NCI-H774 (cell line): Measurements from ENCODE around the gene TP53I11.

Experiments used
- DNase-seq: peaks from one replicate; lab custom pipeline; 2025; lab: John Stamatoyannopoulos, UW

The TP53I11 gene, protein sequence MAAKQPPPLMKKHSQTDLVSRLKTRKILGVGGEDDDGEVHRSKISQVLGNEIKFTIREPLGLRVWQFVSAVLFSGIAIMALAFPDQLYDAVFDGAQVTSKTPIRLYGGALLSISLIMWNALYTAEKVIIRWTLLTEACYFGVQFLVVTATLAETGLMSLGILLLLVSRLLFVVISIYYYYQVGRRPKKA

DNA sequence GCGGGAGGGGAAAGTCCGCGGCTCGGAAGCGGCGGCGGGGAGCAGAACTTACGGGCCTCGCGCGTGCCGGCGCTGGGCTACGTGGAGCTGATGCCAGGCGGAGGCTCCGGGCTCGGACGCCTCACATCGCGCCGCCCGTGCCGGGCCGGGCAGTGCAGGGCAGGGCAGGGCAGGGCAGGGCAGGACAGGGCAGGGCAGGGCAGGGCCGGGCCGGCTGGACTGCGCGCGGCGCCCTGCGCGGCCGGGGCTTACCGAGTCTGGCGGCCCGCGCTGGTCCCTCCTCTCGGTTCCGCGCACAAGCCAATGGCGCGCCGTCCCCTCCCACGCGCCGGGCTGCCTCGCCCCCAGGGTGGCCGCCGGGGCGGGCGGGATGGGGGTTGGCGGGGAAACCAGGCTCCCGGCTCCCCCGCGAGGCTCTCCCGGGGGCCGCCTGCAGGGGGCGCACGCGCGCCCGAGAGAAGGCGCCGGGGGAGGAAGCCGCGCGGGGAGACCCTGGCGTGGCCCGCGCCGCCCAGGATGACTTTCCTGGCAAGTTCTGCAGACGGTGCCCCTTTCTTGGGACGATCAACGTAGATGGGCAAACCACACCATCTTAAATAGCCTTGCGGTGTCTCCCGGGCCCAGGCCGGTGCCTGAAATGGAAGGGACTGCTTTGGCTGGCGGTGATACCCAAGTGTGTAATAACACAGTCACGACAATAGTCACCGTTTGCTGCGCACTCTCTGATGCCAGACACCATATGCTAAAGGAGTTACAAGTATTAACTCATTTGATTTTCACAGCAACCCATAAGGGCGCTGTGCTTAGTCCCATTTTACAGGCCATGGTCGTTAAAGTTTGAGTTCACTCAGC is at the start of gene TP53I11:
Gene TP53I11, minus strand, starts transcription at position 259 of the 852 bp plus-strand sequence. CDS start 12,548 bp downstream, outside the sequence.
- peak; percentile 78 for DNase-seq

GRCh38 chr11:44999068-44999467 is 48.4 kb upstream of the TP53I11 start:
- DNase-seq: no peak

GRCh38 chr11:44998051-44998450 is 47.4 kb upstream of the TP53I11 start:
- no peak for DNase-seq

- no peak for DNase-seq
These were observed 46.9 kb upstream of the TP53I11 start for GRCh38 chr11:44997566-44997965.

DNA sequence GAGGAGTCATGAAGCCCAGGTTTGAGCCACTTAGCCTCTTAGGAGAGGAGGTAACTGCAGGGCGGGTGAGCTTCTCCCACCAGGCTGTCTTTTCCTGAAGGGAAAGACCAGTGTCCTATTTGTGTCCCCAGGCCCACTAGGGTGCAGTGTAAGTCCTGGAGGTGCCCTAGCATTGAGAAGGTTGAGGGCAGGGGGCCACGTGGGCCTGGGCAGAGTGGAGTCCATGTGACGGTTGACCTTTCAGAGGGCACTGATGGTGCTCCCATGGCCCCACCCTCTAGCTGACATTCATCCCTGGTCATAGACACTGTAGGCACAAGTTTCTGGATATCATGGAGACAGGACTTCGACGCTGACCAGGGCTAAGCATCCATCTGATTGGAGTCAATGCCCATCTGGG is 44.1 kb upstream of the TP53I11 start:
- no peak for DNase-seq

GRCh38 chr11:44993971-44994704 is 43.5 kb upstream of the TP53I11 start:
- no peak for DNase-seq

- peak; percentile 2 for DNase-seq
These were observed 42.1 kb upstream of the TP53I11 start for GRCh38 chr11:44992774-44993173.

DNA sequence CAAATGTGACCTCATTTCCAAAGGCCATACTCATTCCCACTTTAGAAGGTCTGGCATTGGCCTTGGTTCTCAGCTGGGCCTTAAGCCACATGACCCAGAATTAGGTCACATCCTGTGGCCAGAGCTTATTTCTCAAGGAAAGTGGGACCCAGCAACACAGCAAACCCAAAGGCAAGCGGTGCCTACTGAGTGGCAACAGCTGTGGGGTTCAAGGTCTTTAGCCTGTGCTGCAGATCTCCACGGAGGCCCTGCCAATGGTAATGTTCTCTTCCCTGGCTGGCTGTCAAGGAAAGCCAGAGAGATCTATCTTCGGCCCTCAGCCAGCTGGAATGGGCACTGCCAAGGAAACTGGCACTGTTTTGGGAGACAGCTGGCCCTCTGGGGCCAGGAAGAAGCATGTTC is 41.5 kb upstream of the TP53I11 start:
- no peak for DNase-seq

GRCh38 chr11:44990665-44991064 is 40.0 kb upstream of the TP53I11 start:
- DNase-seq: no peak

DNA sequence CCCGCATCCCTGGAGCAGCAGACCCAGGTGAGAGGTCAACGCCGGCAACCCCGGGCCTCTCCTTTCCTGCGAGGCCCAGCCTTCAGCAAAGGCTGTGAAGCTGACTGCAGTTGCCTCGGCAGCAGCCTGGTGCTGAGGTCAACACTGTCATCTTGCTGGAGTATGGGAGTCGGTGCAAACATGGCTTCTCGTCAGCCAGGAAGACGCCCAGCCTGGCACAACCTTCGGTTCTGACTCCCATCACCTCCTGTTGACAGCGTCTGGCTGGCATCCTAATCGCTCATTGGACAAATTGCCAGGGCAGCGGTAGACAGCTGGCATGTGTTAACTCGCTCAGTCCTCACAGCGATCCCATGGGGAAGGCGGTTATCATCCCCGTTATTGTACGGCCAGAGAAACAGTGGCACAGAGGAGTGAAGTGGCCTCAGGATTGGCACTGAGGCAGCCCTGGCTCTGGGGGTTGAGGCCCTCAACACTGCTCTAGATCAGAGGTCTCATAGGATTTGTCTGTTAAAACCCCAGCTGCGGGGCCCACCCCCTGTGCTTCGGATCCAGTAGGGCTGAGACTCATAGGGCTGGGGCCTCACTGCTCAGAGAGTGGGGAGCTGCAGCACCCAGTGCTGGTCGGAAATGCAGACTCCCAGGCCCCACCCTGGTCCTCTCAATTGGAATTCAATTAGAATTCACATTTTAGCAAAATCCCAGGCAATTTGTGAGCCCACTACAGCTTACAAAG is 39.3 kb upstream of the TP53I11 start:
- DNase-seq: no peak

GRCh38 chr11:44988981-44989635 is 38.4 kb upstream of the TP53I11 start:
- DNase-seq: no peak

DNA sequence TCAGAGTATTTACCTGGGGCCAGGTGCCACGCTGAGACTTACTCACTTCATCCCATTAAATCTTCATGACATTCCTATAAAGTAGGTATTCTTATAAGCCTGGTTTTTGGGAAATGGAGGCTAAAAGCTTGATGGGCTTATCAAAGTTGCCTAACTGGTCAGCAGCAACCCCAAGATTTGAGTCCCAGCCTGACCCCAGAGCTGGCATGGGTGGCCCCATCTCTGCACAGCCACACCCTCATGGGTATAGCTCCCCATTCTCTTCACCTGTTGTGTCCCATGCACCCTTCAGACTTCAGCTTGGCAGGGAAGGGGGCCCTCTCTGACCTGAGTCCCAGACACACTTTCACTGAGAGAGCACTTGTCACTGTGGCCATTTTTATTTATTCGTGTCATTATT is 37.4 kb upstream of the TP53I11 start:
- DNase-seq: no peak

GRCh38 chr11:44987506-44987905 is 36.8 kb upstream of the TP53I11 start:
- DNase-seq: no peak

- no peak for DNase-seq
These were observed 35.6 kb upstream of the TP53I11 start for GRCh38 chr11:44986315-44986714.

DNA sequence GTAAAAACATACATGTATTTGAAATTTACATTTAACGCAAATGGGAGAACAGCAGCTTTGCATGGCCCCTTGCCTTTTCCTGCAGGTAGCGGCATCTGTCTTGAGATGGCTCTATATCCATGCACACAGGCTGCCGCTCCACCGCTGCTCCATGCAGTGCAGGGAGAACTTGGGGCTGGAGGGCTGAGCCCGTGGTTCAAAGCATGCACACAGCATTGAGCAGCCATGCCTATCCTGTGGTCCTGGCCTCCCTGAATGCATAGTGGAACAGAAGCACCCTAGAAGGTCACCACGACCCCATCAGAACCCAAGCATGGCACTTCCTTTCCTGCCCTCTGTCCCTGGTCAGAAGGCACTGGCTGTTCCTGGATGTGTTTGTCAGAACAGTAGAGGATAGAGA is 35.0 kb upstream of the TP53I11 start:
- DNase-seq: no peak

- no peak for DNase-seq
These were observed 33.1 kb upstream of the TP53I11 start for GRCh38 chr11:44983786-44984185.

DNA sequence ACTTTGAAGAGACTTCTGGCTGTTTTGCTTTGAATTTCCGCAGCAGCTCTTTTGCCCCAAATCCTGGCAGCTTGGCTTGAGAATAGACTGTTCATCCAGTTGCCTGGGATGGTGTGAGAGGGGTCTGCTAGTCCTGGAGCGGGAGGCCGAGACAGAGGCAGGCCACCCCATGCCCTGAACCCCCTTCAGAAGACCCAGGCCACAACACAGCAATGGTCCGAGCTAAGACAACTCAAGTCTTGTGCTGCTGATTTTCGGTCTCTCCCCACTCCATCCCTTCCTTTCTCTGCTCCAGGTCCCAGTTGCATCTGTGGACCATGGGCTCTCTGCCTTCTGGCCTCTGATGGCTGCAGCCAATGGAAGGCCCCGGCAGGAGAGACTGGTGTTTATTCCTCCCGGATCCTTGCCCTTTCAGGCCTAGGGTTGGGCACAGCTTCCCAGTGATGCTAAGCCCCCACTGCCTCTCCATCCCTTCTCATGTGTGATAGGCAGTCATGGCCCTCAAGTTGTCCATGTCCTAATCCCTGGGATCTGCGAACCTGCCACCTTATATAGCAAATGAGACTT is 31.9 kb upstream of the TP53I11 start:
- no peak for DNase-seq

DNA sequence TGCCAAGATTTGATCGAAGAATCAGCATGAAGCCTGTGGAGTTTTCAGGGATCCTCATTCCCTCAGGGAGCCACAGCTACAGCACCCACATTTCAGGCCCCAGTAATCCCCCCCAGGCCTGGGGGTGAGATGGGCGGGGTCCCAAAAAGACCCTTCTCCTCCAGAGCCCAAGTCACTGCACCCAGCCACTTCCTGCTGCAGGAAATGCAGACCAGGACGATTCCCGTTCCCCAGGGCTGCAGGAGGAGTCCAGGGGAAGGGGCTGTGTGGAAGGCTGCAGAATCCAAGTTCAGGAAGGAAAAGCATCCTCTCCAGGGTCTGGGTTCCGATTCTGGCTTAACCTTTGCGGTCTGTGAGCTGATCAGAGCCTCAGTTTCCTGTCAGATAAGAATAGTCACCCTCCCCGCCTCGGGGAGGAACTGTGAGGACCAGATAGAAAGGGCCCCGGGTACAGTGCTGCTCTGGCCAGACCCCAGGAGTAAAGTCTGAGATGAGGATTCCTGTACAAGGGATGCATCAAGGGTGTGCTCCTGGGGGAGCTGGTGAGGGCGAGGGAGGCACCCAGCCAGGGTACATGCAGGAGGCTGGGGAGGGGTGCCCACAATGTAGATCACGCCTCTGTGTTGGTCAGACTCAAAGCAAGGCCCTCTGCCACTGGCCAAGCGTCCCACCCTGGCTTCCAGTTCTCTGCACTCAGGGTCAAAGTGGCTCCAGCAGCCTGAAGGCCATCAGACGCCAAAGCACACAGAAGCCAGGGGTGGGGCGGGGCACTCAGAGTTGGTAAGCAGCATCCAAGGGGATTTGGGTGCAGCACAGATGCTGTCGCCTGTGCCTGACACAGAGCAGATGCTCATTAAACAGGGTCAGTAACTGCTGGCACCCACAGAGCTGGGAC is 30.1 kb upstream of the TP53I11 start:
- no peak for DNase-seq

DNA sequence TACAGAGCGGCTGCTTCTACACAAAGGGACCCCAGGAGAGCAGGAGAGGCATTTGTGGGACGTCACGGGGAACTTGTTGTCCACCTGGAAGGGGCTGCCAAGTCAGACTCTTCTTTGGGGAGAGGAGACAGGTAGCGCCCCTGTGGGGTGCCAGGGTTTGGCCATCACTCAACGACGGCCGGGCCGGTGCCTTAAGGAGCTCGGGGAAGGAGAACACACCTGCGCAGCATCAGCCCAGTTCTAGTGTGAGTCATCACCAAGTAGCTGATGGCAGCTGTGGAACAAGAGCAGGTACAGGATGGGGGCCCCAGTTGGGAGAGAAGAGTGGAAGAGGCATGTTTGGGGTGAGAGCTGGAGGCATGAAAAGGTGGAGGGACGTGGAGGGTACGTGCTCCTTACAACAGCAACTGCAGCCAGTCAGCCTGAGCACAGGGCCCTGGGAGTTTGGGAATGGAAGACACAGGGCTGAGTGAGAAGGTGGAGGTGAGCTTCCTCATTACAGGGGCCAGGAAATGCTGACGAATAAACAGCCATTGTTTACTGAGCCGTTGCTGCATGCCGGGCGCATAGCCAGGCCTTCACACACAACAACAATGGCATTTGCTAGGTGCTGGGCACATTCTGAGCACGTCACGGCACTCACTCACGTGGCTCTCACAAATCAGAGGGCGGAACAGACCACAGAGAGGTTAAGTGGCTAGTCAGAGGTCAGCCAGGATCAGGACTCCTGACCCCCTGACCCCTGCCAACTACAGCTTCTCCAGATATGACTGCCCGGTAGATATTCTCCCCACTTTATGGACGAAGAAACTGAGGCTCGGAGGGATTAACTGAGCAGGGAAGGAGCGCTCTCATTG is 29.1 kb upstream of the TP53I11 start:
- peak; percentile 94 for DNase-seq
